Endothelial cell of umbilical vein (primary cell): ENCODE results near the gene MINDY2. TPM values are rescaled to one million over a fixed set of nuclear protein-coding genes. Genes with fewer than 3 reads are reported as not detected.

Source experiments
- BruUV-seq: library from RNA; stranded (reverse); fragments of 400-500 nt; replicated peaks from 2 replicates; lab custom pipeline; 2021; lab: Mats Ljungman, UMichigan
- CTCF ChIA-PET: fragments of 300-600, 350-600 bp; sonication (Branson Sonifier 250); formaldehyde crosslinking; loops from one replicate; lab custom pipeline; 2021; ENCODE audit warnings: antibody characterized with exemption, inconsistent platforms; lab: Charles Lee
- POLR2A ChIA-PET: fragments of 300-600, 350-600 bp; sonication (Branson Sonifier 250); formaldehyde crosslinking; loops from one replicate; lab custom pipeline; 2021; ENCODE audit warnings: antibody characterized with exemption, inconsistent platforms; lab: Charles Lee
- DNase-seq: peaks from one replicate; pipeline ENCODE4 v3.0.0-alpha.2; 2011; ENCODE audit warnings: low read depth, low spot score
- FAIRE-seq: peaks from 2 replicates; lab custom pipeline; 2011; peaks lifted over from hg19 to GRCh38; lab: Jason Lieb, UNC
- H2AFZ ChIP-seq: 2 replicates; pipeline ENCODE4 v1.6.0; 2012; ENCODE audit warnings: low read depth, low read length, control low read depth, inconsistent platforms
- H3K27ac ChIP-seq: 2 replicates; pipeline ENCODE4 v1.5.1; 2011; ENCODE audit warnings: low read depth, mild to moderate bottlenecking, control low read depth, low read length, moderate library complexity; ENCODE audit not compliant: insufficient read depth
- H3K27me3 ChIP-seq, 2 experiments: 2 replicates each; pipeline versions ENCODE4 v1.6.0 to v1.6.1; 2011; ENCODE audit warnings: low read length in 2 of 2, mixed read lengths in 1 of 2; ENCODE audit not compliant: control insufficient read depth in 2 of 2, insufficient read depth in 2 of 2
- H3K36me3 ChIP-seq, 2 experiments: 2 replicates in 1 of 2; 3 replicates in 1 of 2; pipeline ENCODE4 v1.5.1; 2011; ENCODE audit warnings: low read length in 2 of 2, mild to moderate bottlenecking in 1 of 2, moderate library complexity in 1 of 2; ENCODE audit not compliant: control insufficient read depth in 2 of 2, insufficient read depth in 2 of 2; ENCODE audit errors: extremely low read depth in 1 of 2
- H3K4me1 ChIP-seq: 3 replicates; pipeline ENCODE4 v1.5.1; 2011; ENCODE audit warnings: mild to moderate bottlenecking, low read length; ENCODE audit not compliant: control insufficient read depth, insufficient read depth; ENCODE audit errors: extremely low read depth
- H3K4me2 ChIP-seq: 2 replicates; pipeline ENCODE4 v1.6.1; 2011; ENCODE audit warnings: low read length, control low read depth, mixed read lengths; ENCODE audit not compliant: insufficient read depth
- H3K4me3 ChIP-seq, 3 experiments: fragments of 200-600 bp in 1 of 3; sonication (generic), shearing (Covaris generic) in 1 of 3; replicated peaks in 1 of 3; 2 replicates each; pipeline ENCODE4 v1.5.1; 2011 to 2016; ENCODE audit warnings: control low read depth in 3 of 3, low read length in 3 of 3, mild to moderate bottlenecking in 2 of 3, inconsistent platforms in 1 of 3, low read depth in 1 of 3, moderate library complexity in 1 of 3; ENCODE audit not compliant: insufficient read depth in 1 of 3
- H3K79me2 ChIP-seq: 2 replicates; pipeline ENCODE4 v1.6.0; 2012; ENCODE audit warnings: low read length, inconsistent platforms; ENCODE audit not compliant: control insufficient read depth, insufficient read depth
- H3K9ac ChIP-seq: replicated peaks from 2 replicates; pipeline ENCODE3; 2011; ENCODE audit warnings: low read length, control low read depth; ENCODE audit not compliant: insufficient read depth; ENCODE audit errors: extremely low read depth
- H3K9me1 ChIP-seq: replicated peaks from 3 replicates; pipeline ENCODE4 v1.6.0; 2011; ENCODE audit warnings: mild to moderate bottlenecking, low read length; ENCODE audit not compliant: control insufficient read depth, insufficient read depth; ENCODE audit errors: extremely low read depth
- H3K9me3 ChIP-seq: replicated peaks from 2 replicates; pipeline ENCODE4 v1.5.1; 2012; ENCODE audit warnings: low read length, inconsistent platforms; ENCODE audit not compliant: control insufficient read depth, insufficient read depth
- H4K20me1 ChIP-seq: replicated peaks from 2 replicates; pipeline ENCODE3; 2011; ENCODE audit warnings: mild to moderate bottlenecking, low read length; ENCODE audit not compliant: control insufficient read depth, insufficient read depth; ENCODE audit errors: extremely low read depth
- EZH2 ChIP-seq: IDR thresholded peaks from 2 replicates; pipeline ENCODE4 v1.6.1; 2012; ENCODE audit warnings: borderline replicate concordance, low read depth, mild to moderate bottlenecking, moderate library complexity, low read length, inconsistent platforms; ENCODE audit not compliant: severe bottlenecking
- FOS ChIP-seq: IDR thresholded peaks from 2 replicates; pipeline ENCODE4 v1.6.1; 2011; ENCODE audit warnings: mild to moderate bottlenecking, low read length, moderate library complexity, borderline replicate concordance; ENCODE audit not compliant: insufficient read depth
- GATA2 ChIP-seq: IDR thresholded peaks from 2 replicates; pipeline ENCODE4 v1.7.0; 2011; ENCODE audit warnings: low read depth, mild to moderate bottlenecking, moderate library complexity, mixed read lengths, low read length; ENCODE audit not compliant: insufficient read length, insufficient read depth
- JUN ChIP-seq: IDR thresholded peaks from 2 replicates; pipeline ENCODE4 v1.6.1; 2011; ENCODE audit warnings: borderline replicate concordance, low read depth; ENCODE audit not compliant: insufficient read length, insufficient read depth
- MYC ChIP-seq: IDR thresholded peaks from one replicate; pipeline ENCODE4 v1.6.1; 2011; ENCODE audit warnings: mild to moderate bottlenecking, low read depth, low read length
- POLR2A ChIP-seq: IDR thresholded peaks from 2 replicates; pipeline ENCODE4 v1.6.1; 2012; ENCODE audit warnings: low read depth, mild to moderate bottlenecking, control low read depth, low read length
- POLR2AphosphoS5 ChIP-seq: IDR thresholded peaks from 2 replicates; pipeline ENCODE4 v1.6.1; 2012; ENCODE audit warnings: low read depth, mild to moderate bottlenecking, control low read depth, low read length, moderate library complexity; ENCODE audit not compliant: insufficient read depth
- dilution Hi-C: fragments of 300-500 bp; cut with MboI; formaldehyde crosslinking; loops from one replicate; pipeline ENCODE4 v1.15.0; 2019; ENCODE audit warnings: low sequenced_read_pairs; ENCODE audit not compliant: extremely low pct_ligation_motif_present
- intact Hi-C: fragments of 100-400 bp; cut with micrococcal nuclease; formaldehyde crosslinking; loops from one replicate; pipeline ENCODE4 v1.10.0; 2022
- polyA plus RNA-seq, 4 experiments: library from polyadenylated mRNA; depleted of rRNA in 3 of 4; stranded (reverse) in 3 of 4; unstranded in 1 of 4; fragments of >200 nt; gene quantifications; 2 replicates each; pipeline versions ENCODE4 v1.2.1 to v1.2.3, GENCODE V29; 2011 to 2012; ENCODE audit warnings: missing spikeins in 1 of 4
- total RNA-seq: library from RNA; stranded (reverse); gene quantifications from 2 replicates; pipeline ENCODE4 v1.2.3, GENCODE V29; 2021
- TF ChIP-seq, protein P1 (sequence below), 2 donors: IDR thresholded peaks; 1 replicate in 1 of 2; 2 replicates in 1 of 2; pipeline ENCODE4 v1.5.1; 2011; ENCODE audit warnings: low read length in 2 of 2, mild to moderate bottlenecking in 2 of 2, moderate library complexity in 2 of 2, control low read depth in 1 of 2, inconsistent platforms in 1 of 2, low read depth in 1 of 2; ENCODE audit not compliant: insufficient read depth in 1 of 2; ENCODE audit errors: extremely low read depth in 1 of 2
- TF ChIP-seq, protein P2 (sequence below): IDR thresholded peaks from 2 replicates; pipeline ENCODE4 v1.6.1; 2011; ENCODE audit not compliant: insufficient read depth, insufficient read length

Gene MINDY2
- total and polyA plus RNA-seq, 2 donors (not counting 3 experiments of a cell fraction or from before 2014, with no cell fraction given): 1.6 to 13.7 TPM

DNA sequence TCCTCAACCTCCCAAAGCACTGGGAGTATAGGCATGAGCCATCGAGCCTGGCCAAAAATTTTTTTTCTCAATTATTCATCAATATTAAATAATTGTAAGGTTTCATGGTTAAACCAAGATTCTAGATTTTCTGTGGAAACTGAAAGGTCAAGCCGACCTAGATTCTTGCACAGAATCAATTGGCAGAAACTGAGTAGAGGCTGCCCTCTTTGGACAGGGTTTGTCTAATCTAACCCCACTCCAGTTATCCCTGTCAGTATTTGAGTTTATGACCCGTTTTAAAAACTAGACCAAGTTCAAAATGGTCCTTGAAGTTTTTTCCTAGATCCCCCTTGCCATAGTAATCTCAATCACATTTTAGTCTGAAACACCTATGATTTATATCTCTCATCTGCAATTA is 13.0 kb upstream of the MINDY2 start:
- Histone ChIP-seq H3K9me3 (no peaks in the 10 kb centered on the region), H3K27me3 (no peaks in the 10 kb centered on the region), H2AFZ (no peak overlapping the region), H3K4me1 (no peaks in the 10 kb centered on the region), H3K79me2 (no peaks in the 10 kb centered on the region), H3K4me3 (no peak overlapping the region), H3K4me2 (no peak overlapping the region), H4K20me1 (no peaks in the 10 kb centered on the region), H3K27ac (no peak overlapping the region), H3K9me1 (no peaks in the 10 kb centered on the region), H3K9ac (no peak overlapping the region), H3K36me3 (no peaks in the 10 kb centered on the region)
- CTCF ChIA-PET: interaction anchor here (3.0 to 4.1 kb wide), 2 partner anchors 13 to 530 kb away, joined by 21 to 24 read pairs; partner anchors contain the start of gene MINDY2
- POLR2A ChIA-PET: no interaction called here
- DNase-seq (no peak), FAIRE-seq (no peak)
- TF ChIP-seq MYC (no peak), POLR2AphosphoS5 (no peak), JUN (no peak), POLR2A (no peak), EZH2 (no peak), FOS (no peak), GATA2 (no peak)
- TF ChIP-seq, protein P1, sequence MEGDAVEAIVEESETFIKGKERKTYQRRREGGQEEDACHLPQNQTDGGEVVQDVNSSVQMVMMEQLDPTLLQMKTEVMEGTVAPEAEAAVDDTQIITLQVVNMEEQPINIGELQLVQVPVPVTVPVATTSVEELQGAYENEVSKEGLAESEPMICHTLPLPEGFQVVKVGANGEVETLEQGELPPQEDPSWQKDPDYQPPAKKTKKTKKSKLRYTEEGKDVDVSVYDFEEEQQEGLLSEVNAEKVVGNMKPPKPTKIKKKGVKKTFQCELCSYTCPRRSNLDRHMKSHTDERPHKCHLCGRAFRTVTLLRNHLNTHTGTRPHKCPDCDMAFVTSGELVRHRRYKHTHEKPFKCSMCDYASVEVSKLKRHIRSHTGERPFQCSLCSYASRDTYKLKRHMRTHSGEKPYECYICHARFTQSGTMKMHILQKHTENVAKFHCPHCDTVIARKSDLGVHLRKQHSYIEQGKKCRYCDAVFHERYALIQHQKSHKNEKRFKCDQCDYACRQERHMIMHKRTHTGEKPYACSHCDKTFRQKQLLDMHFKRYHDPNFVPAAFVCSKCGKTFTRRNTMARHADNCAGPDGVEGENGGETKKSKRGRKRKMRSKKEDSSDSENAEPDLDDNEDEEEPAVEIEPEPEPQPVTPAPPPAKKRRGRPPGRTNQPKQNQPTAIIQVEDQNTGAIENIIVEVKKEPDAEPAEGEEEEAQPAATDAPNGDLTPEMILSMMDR (IDR thresholded peaks at IDR 0.05; ENCODE audit: extremely low read depth in 1 of 2, insufficient read depth in 1 of 2, low read depth in 1 of 2, low read length in 2 of 2): no peak
- TF ChIP-seq, protein P2, sequence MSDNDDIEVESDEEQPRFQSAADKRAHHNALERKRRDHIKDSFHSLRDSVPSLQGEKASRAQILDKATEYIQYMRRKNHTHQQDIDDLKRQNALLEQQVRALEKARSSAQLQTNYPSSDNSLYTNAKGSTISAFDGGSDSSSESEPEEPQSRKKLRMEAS: no peak
- dilution Hi-C loops: no loop called here
- no TSS peak for BruUV-seq
- intact Hi-C loops: no loop called here
